K562 (cell line): ENCODE results near the gene RETSAT. TPM values are rescaled to one million over a fixed set of nuclear protein-coding genes. Genes with fewer than 3 reads are reported as not detected.

Experiments
- ATAC-seq: fragments of 200-7000 bp; cut with Tn5 transposase; 3 replicates; pipeline ENCODE4 v1.9.1; 2020; ENCODE audit warnings: moderate library complexity
- BruUV-seq: library from RNA; stranded (reverse); fragments of 400-500 nt; replicated peaks from 2 replicates; lab custom pipeline; 2021; lab: Mats Ljungman, UMichigan
- CTCF ChIA-PET: fragments of 300-600 bp; formaldehyde crosslinking; extraction: SDS; loops from one replicate; lab custom pipeline; 2021; ENCODE audit warnings: low intra/inter-chr PET ratio; lab: Yijun Ruan, JAX
- POLR2A ChIA-PET: fragments of 300-600, 350-650 bp; sonication (Branson Sonifier 250); formaldehyde crosslinking; extraction: SDS; loops from one replicate; lab custom pipeline; 2021; ENCODE audit warnings: antibody characterized with exemption, inconsistent platforms; lab: Yijun Ruan, JAX
- DNase-seq, 4 experiments: peaks; one replicate each; pipeline versions ENCODE4 v3.0.0 to v3.0.0-alpha.2; 2011 to 2018; ENCODE audit warnings: low spot score in 3 of 4, mixed read lengths in 3 of 4; ENCODE audit errors: extremely low read depth in 1 of 4
- FAIRE-seq: peaks from 2 replicates; lab custom pipeline; 2011; peaks lifted over from hg19 to GRCh38; lab: Jason Lieb, UNC
- H2AFZ ChIP-seq: 2 replicates; pipeline ENCODE4 v1.6.0; 2011; ENCODE audit warnings: low read depth, low read length, control low read depth, inconsistent platforms
- H3K27ac ChIP-seq: fragments of 200-600 bp; 3 replicates; pipeline ENCODE4 v1.8.0; 2011; ENCODE audit warnings: low read depth, mild to moderate bottlenecking, control low read depth, inconsistent platforms, low read length, moderate library complexity, mixed read lengths; ENCODE audit errors: extremely low read depth
- H3K27me3 ChIP-seq, 2 experiments: fragments of 300-600 bp in 1 of 2; 2 replicates in 1 of 2; 3 replicates in 1 of 2; pipeline versions ENCODE4 v1.6.0 to v1.8.0; 2011; ENCODE audit warnings: inconsistent platforms in 2 of 2, low read length in 2 of 2, mild to moderate bottlenecking in 1 of 2, mixed read lengths in 1 of 2, moderate library complexity in 1 of 2; ENCODE audit not compliant: control insufficient read depth in 2 of 2, insufficient read depth in 2 of 2
- H3K36me3 ChIP-seq: fragments of 300-600 bp; 3 replicates; pipeline ENCODE4 v1.8.0; 2011; ENCODE audit warnings: mild to moderate bottlenecking, low read length, inconsistent platforms; ENCODE audit not compliant: control insufficient read depth, insufficient read depth
- H3K4me1 ChIP-seq, 2 experiments: fragments of 200-600 bp in 1 of 2; replicated peaks in 1 of 2; 2 replicates in 1 of 2; 3 replicates in 1 of 2; pipeline versions ENCODE4 v1.5.1 to v1.8.0; 2011; ENCODE audit warnings: inconsistent platforms in 2 of 2, low read length in 2 of 2, mild to moderate bottlenecking in 1 of 2, mixed read lengths in 1 of 2, moderate library complexity in 1 of 2; ENCODE audit not compliant: control insufficient read depth in 2 of 2, insufficient read depth in 2 of 2
- H3K4me2 ChIP-seq: 2 replicates; pipeline ENCODE4 v1.6.1; 2011; ENCODE audit warnings: low read length, control low read depth, inconsistent platforms, mixed read lengths; ENCODE audit not compliant: insufficient read depth
- H3K4me3 ChIP-seq: fragments of 200-600 bp; sonication (generic), shearing (Covaris generic); 2 replicates; pipeline ENCODE4 v1.5.1; 2016; ENCODE audit warnings: control low read depth, inconsistent platforms
- H3K79me2 ChIP-seq: fragments of 200-600 bp; 3 replicates; pipeline ENCODE4 v1.8.0; 2011; ENCODE audit warnings: low read length, inconsistent platforms; ENCODE audit not compliant: control insufficient read depth, insufficient read depth
- H3K9ac ChIP-seq, 2 experiments: 2 replicates each; pipeline versions ENCODE4 v1.6.0 to v1.6.1; 2011; ENCODE audit warnings: low read depth in 2 of 2, low read length in 2 of 2, control low read depth in 1 of 2, inconsistent platforms in 1 of 2, mild to moderate bottlenecking in 1 of 2, mixed read lengths in 1 of 2; ENCODE audit not compliant: insufficient read depth in 1 of 2
- H3K9me1 ChIP-seq: one replicate; pipeline ENCODE4 v1.6.0; 2011; ENCODE audit warnings: inconsistent platforms, mild to moderate bottlenecking, low read length, moderate library complexity; ENCODE audit not compliant: control insufficient read depth, insufficient read depth
- H3K9me3 ChIP-seq: replicated peaks from 2 replicates; pipeline ENCODE4 v1.5.1; 2011; ENCODE audit warnings: low read depth, low read length, inconsistent platforms; ENCODE audit not compliant: control insufficient read depth, insufficient read depth
- H4K20me1 ChIP-seq: replicated peaks from 2 replicates; pipeline ENCODE4 v1.6.1; 2011; ENCODE audit warnings: low read length, inconsistent platforms, mixed read lengths; ENCODE audit not compliant: control insufficient read depth, insufficient read depth
- BDP1 ChIP-seq: IDR thresholded peaks from 3 replicates; pipeline ENCODE4 v1.6.1; 2011; ENCODE audit not compliant: insufficient read length, insufficient read depth
- C11orf30 ChIP-seq: fragments of 450-650 bp; IDR thresholded peaks from 2 replicates; pipeline ENCODE4 v1.6.1; 2016; ENCODE audit warnings: low read depth, mild to moderate bottlenecking
- DDX20 ChIP-seq: fragments of 450-650 bp; IDR thresholded peaks from 2 replicates; pipeline ENCODE4 v1.6.1; 2016; ENCODE audit warnings: missing genetic modification characterization, low read depth, mild to moderate bottlenecking, missing compliant biosample characterization, moderate library complexity
- ELK1 ChIP-seq: sonication (generic); formaldehyde crosslinking; IDR thresholded peaks from 2 replicates; pipeline ENCODE4 v1.8.1; 2022; ENCODE audit warnings: missing genetic modification reagents
- FOXJ3 ChIP-seq: sonication (generic); formaldehyde crosslinking; IDR thresholded peaks from 2 replicates; pipeline ENCODE4 v1.4.0; 2020; ENCODE audit warnings: mild to moderate bottlenecking, missing genetic modification reagents
- FOXP4 ChIP-seq: sonication (generic); formaldehyde crosslinking; IDR thresholded peaks from 2 replicates; pipeline ENCODE4 v1.8.0; 2022; ENCODE audit warnings: mild to moderate bottlenecking, missing genetic modification reagents, borderline replicate concordance
- PHF20 ChIP-seq: fragments of 450-650 bp; IDR thresholded peaks from 2 replicates; pipeline ENCODE4 v1.6.1; 2018; ENCODE audit not compliant: partially characterized antibody
- POLR2A ChIP-seq: fragments of 450-650 bp; conservative IDR thresholded peaks from 2 replicates; pipeline ENCODE4 v1.6.1; 2016
- POLR2AphosphoS2 ChIP-seq: IDR thresholded peaks from 2 replicates; pipeline ENCODE4 v1.6.1; 2012; ENCODE audit warnings: low read length, improper control_type of control experiment
- TEAD4 ChIP-seq, 2 experiments: sonication (generic) in 1 of 2; formaldehyde crosslinking in 1 of 2; IDR thresholded peaks; 2 replicates each; pipeline versions ENCODE4 v1.6.1 to v1.8.0; 2012 to 2022; ENCODE audit warnings: borderline replicate concordance in 1 of 2, inconsistent platforms in 1 of 2, low read length in 1 of 2, mild to moderate bottlenecking in 1 of 2, missing genetic modification reagents in 1 of 2
- ZNF431 ChIP-seq: sonication (generic); formaldehyde crosslinking; IDR thresholded peaks from 2 replicates; pipeline ENCODE4 v1.8.0; 2022; ENCODE audit warnings: mild to moderate bottlenecking, missing genetic modification reagents
- ZNF780A ChIP-seq: fragments of 250-450 bp; sonication (Bioruptor Pico); IDR thresholded peaks from 2 replicates; pipeline ENCODE4 v1.5.0; 2021; ENCODE audit warnings: mild to moderate bottlenecking
- WGBS: fragments of 100-300 bp; shearing (Covaris generic); methylation state at CpG from one replicate; pipeline ENCODE4 v1.1.6; 2016; ENCODE audit warnings: low coverage, mixed read lengths; ENCODE audit not compliant: insufficient coverage; ENCODE audit errors: missing lambda C conversion rate; 5-methylcytosine and 5-hydroxymethylcytosine counted together
- in situ Hi-C: fragments of 300-500 bp; cut with MboI; formaldehyde crosslinking; loops from 4 replicates; pipeline ENCODE4 v1.15.0; 2018; ENCODE audit warnings: inconsistent platforms, mixed read lengths
- intact Hi-C: fragments of 100-400 bp; cut with micrococcal nuclease; formaldehyde crosslinking; loops from 2 replicates; pipeline ENCODE4 v1.14.2; 2022
- polyA plus RNA-seq, 8 experiments: library from polyadenylated mRNA; depleted of rRNA in 4 of 8; stranded (reverse) in 5 of 8; unstranded in 3 of 8; fragments of >200 nt; fragmentation: Nextera tagmentation in 2 of 8; fragmentation: Illumina TruSeq in 1 of 8; extraction: Ambion mirVana in 2 of 8; extraction: Trizol in 1 of 8; gene quantifications; 2 replicates each; pipeline versions ENCODE4 v1.2.1 to v1.2.3, GENCODE V29; 2011 to 2014; ENCODE audit warnings: inconsistent platforms in 1 of 8, missing spikeins in 1 of 8
- total RNA-seq, 7 experiments: library from RNA; depleted of rRNA in 6 of 7; stranded (reverse); fragments of >200 nt in 6 of 7; fragmentation: Illumina TruSeq in 2 of 7; extraction: Trizol in 2 of 7; gene quantifications; 2 replicates each; pipeline versions ENCODE4 v1.2.1 to v1.2.3, GENCODE V29; 2011 to 2021; ENCODE audit warnings: low replicate concordance in 1 of 7

RETSAT gene
- total and polyA plus RNA-seq, 9 of the 15 experiments (the other 6 are each of a cell fraction or from before 2014, with no cell fraction given), result 1.9 to 21.6 (median 16.5) TPM

GRCh38 chr2:85397925-85398331 lies 43.6 kb upstream of the RETSAT start:
- BruUV-seq, result no TSS peak
- in situ Hi-C loops, result no loop called here
- 38% methylated on average over 4 of the region's 4 CpGs for WGBS
- Histone ChIP-seq H3K4me3 (no peak overlapping the region), H3K4me2 (no peak overlapping the region)
- TF ChIP-seq ZNF780A (CRISPR knock-in tag) (no peak), C11orf30 (no peak), FOXJ3 (CRISPR knock-in tag) (no peak)
- TF ChIP-seq, all 486 proteins: peak for 0
- Histone ChIP-seq H3K27me3 (no peaks in the 10 kb centered on the region), H4K20me1 (no peaks in the 10 kb centered on the region), H3K9me1 (no peaks in the 10 kb centered on the region), H3K9ac (no peak overlapping the region), H3K4me1 (peaks cover 0 to 7% of the 10 kb centered on the region in 2 experiments; a peak in 1 of 5 replicates), H3K36me3 (peaks cover 2% of the 10 kb centered on the region; the same call in 1 of the 3 replicates), H3K27ac (no peak overlapping the region), H3K79me2 (no peaks in the 10 kb centered on the region), H3K9me3 (no peaks in the 10 kb centered on the region), H2AFZ (no peak overlapping the region)
- ATAC-seq (no peak), DNase-seq (no peak), FAIRE-seq (no peak)
- CTCF ChIA-PET, result no interaction called here
- intact Hi-C loops, result no loop called here
- POLR2A ChIA-PET, result interaction anchor here (63.9 kb wide), 1 partner anchor 148 kb away, joined by 1576 read pairs; the partner anchor contains the start of gene MAT2A

GRCh38 chr2:85396531-85397470 lies 42.5 kb upstream of the RETSAT start:
- no peak overlapping the region for H3K27ac ChIP-seq
- peaks cover 0 to 12% of the 10 kb centered on the region in 2 experiments; a peak in 2 of 5 replicates for H3K4me1 ChIP-seq
- in situ Hi-C loops (no loop called here), intact Hi-C loops (no loop called here)
- H3K36me3 ChIP-seq, result peaks cover 2% of the 10 kb centered on the region; the same call in 1 of the 3 replicates
- H3K79me2 ChIP-seq, result no peaks in the 10 kb centered on the region
- H2AFZ ChIP-seq, result no peak overlapping the region
- ChIA-PET POLR2A (interaction anchor here (63.9 kb wide), 1 partner anchor 149 kb away, joined by 1576 read pairs; the partner anchor contains the start of gene MAT2A), CTCF (no interaction called here)
- no peaks in the 10 kb centered on the region for H4K20me1 ChIP-seq
- DNase-seq, result no peak
- no peaks in the 10 kb centered on the region for H3K27me3 ChIP-seq
- no peak overlapping the region for H3K4me2 ChIP-seq
- no TSS peak for BruUV-seq
- 50% methylated on average over 5 of the region's 5 CpGs for WGBS
- H3K4me3 ChIP-seq, result no peak overlapping the region
- no peak for FAIRE-seq
- no peak for ATAC-seq
- no peak overlapping the region for H3K9ac ChIP-seq
- H3K9me3 ChIP-seq, result no peaks in the 10 kb centered on the region
- no peaks in the 10 kb centered on the region for H3K9me1 ChIP-seq
- TF ChIP-seq FOXP4 (CRISPR knock-in tag) (no peak), POLR2A (no peak), TEAD4 (IDR thresholded peaks at IDR 0.05; ENCODE audit: low read length) (no peak), TEAD4 (CRISPR knock-in tag; IDR thresholded peaks at IDR 0.05; ENCODE audit: borderline replicate concordance) (no peak), PHF20 (no peak), BDP1 (no peak), ELK1 (CRISPR knock-in tag) (no peak), POLR2AphosphoS2 (no peak), DDX20 (tag) (no peak), ZNF431 (CRISPR knock-in tag) (no peak)
